ENCODE results near the gene CASKIN2.

- TF ChIP-seq, protein P1, sequence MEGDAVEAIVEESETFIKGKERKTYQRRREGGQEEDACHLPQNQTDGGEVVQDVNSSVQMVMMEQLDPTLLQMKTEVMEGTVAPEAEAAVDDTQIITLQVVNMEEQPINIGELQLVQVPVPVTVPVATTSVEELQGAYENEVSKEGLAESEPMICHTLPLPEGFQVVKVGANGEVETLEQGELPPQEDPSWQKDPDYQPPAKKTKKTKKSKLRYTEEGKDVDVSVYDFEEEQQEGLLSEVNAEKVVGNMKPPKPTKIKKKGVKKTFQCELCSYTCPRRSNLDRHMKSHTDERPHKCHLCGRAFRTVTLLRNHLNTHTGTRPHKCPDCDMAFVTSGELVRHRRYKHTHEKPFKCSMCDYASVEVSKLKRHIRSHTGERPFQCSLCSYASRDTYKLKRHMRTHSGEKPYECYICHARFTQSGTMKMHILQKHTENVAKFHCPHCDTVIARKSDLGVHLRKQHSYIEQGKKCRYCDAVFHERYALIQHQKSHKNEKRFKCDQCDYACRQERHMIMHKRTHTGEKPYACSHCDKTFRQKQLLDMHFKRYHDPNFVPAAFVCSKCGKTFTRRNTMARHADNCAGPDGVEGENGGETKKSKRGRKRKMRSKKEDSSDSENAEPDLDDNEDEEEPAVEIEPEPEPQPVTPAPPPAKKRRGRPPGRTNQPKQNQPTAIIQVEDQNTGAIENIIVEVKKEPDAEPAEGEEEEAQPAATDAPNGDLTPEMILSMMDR (IDR thresholded peaks at IDR 0.05) = no peak
- TF ChIP-seq NR3C1 (IDR thresholded peaks at IDR 0.05) = no peak
- TF ChIP-seq, protein P2, sequence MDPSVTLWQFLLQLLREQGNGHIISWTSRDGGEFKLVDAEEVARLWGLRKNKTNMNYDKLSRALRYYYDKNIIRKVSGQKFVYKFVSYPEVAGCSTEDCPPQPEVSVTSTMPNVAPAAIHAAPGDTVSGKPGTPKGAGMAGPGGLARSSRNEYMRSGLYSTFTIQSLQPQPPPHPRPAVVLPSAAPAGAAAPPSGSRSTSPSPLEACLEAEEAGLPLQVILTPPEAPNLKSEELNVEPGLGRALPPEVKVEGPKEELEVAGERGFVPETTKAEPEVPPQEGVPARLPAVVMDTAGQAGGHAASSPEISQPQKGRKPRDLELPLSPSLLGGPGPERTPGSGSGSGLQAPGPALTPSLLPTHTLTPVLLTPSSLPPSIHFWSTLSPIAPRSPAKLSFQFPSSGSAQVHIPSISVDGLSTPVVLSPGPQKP (IDR thresholded peaks at IDR 0.05; ENCODE audit: low read depth, low read length) = no peak
- TF ChIP-seq PHF8 (IDR thresholded peaks at IDR 0.05; ENCODE audit: borderline replicate concordance, low read depth) = no peak
- TF ChIP-seq CBX8 (IDR thresholded peaks at IDR 0.05) = no peak
- TF ChIP-seq HMGXB4 (CRISPR knock-in tag; IDR thresholded peaks at IDR 0.05; ENCODE audit: borderline replicate concordance) = no peak
- TF ChIP-seq POLR2A (IDR thresholded peaks at IDR 0.05; ENCODE audit: low read length) = no peak
- no peak for TF ChIP-seq RCOR1 (IDR thresholded peaks at IDR 0.05; ENCODE audit: low read depth, low read length)
- no peak for TF ChIP-seq EP300 (IDR thresholded peaks at IDR 0.05)
- TF ChIP-seq MAFK (IDR thresholded peaks at IDR 0.05; ENCODE audit: partially characterized antibody) = no peak
Observed at GRCh38 chr17:75482098-75482942, 33.0 kb downstream of the CASKIN2 start.

Measured in A549 (cell line).